Transverse colon (tissue), 4 donors: Measurements from ENCODE around the gene TRUB1. TPM values are rescaled to one million over a fixed set of nuclear protein-coding genes. Genes with fewer than 3 reads are reported as not detected.

Experiments used
- DNase-seq: peaks from one replicate; pipeline ENCODE4 v3.0.0-alpha.2; 2019
- H3K27ac ChIP-seq, 4 donors: fragments of 200-600 bp; sonication (generic); 2 replicates each; pipeline ENCODE4 v1.5.1; 2016 to 2018; ENCODE audit warnings: inconsistent platforms in 4 of 4
- H3K27me3 ChIP-seq: fragments of 200-600 bp; sonication (generic); 2 replicates; pipeline ENCODE4 v1.5.1; 2017; ENCODE audit warnings: inconsistent platforms
- H3K36me3 ChIP-seq, 4 donors: fragments of 200-600 bp; sonication (generic); 2 replicates each; pipeline ENCODE4 v1.5.1; 2017 to 2019; ENCODE audit warnings: inconsistent platforms in 4 of 4
- H3K4me1 ChIP-seq, 4 donors: fragments of 200-600 bp; sonication (generic); 2 replicates each; pipeline ENCODE4 v1.5.1; 2017 to 2020; ENCODE audit warnings: inconsistent platforms in 4 of 4
- H3K4me3 ChIP-seq, 4 donors: fragments of 200-600 bp; sonication (generic); 1 replicate in 1 of 4; 2 replicates in 3 of 4; pipeline versions ENCODE4 v1.5.1 to v1.6.1; 2017 to 2019; ENCODE audit warnings: inconsistent platforms in 4 of 4
- H3K9me3 ChIP-seq, 2 donors: fragments of 200-600 bp; sonication (generic); 2 replicates each; pipeline ENCODE4 v1.5.1; 2017 to 2019; ENCODE audit warnings: inconsistent platforms in 2 of 2
- CTCF ChIP-seq, 5 experiments: fragments of 200-600 bp in 3 of 5; fragments of 450-650 bp in 2 of 5; sonication (generic) in 3 of 5; IDR thresholded peaks; 1 replicate in 2 of 5; 2 replicates in 3 of 5; pipeline ENCODE4 v1.5.1; 2016 to 2017; ENCODE audit warnings: antibody characterized with exemption in 5 of 5, inconsistent platforms in 3 of 5, mild to moderate bottlenecking in 2 of 5, moderate library complexity in 1 of 5
- EP300 ChIP-seq: sonication (generic); formaldehyde crosslinking; IDR thresholded peaks from one replicate; pipeline ENCODE4 v1.6.1; 2017; ENCODE audit warnings: antibody characterized with exemption, low read depth
- POLR2A ChIP-seq: fragments of 450-650 bp; IDR thresholded peaks from one replicate; pipeline ENCODE4 v1.6.1; 2016; ENCODE audit warnings: antibody characterized with exemption, mild to moderate bottlenecking, moderate library complexity
- POLR2AphosphoS5 ChIP-seq, 3 donors: sonication (generic); formaldehyde crosslinking; IDR thresholded peaks; one replicate each; pipeline ENCODE4 v1.6.1; 2016; ENCODE audit warnings: antibody characterized with exemption in 3 of 3
- WGBS, 2 donors: methylation state at CpG; one replicate each; pipeline ENCODE4 v1.1.5; 2018; ENCODE audit warnings: low coverage in 1 of 2; 5-methylcytosine and 5-hydroxymethylcytosine counted together
- in situ Hi-C, 4 donors: fragments of 200-750 bp; cut with MboI; loops; one replicate each; pipeline versions ENCODE4 v1.15.0 to v1.15.1; 2017; ENCODE audit warnings: low sequenced_read_pairs in 3 of 4, low pct_ligation_motif_present in 1 of 4, low pct_unique_long_range_greater_than_20kb in 1 of 4
- intact Hi-C: fragments of 100-400 bp; cut with DNase I; formaldehyde crosslinking; loops from one replicate; pipeline ENCODE4 v1.15.1; 2023; ENCODE audit warnings: low total_unique reads
- total RNA-seq, 4 donors: library from RNA; depleted of rRNA; stranded (reverse); fragments of >200 nt; gene quantifications; one replicate each; pipeline ENCODE4 v1.1.0, GENCODE V29; 2016

TRUB1 gene
- total RNA-seq, 4 donors from 2014 or later = 14.6 to 40.0 (median 21.1) TPM

- in situ Hi-C loops (no loop called here), intact Hi-C loops (no loop called here)
- Histone ChIP-seq H3K4me1 (peaks cover 0 to 3% (median 0%) of the 10 kb centered on the region in 4 donors), H3K4me3 (no peak overlapping the region), H3K27ac (no peak overlapping the region), H3K27me3 (no peaks in the 10 kb centered on the region), H3K36me3 (peaks cover 0 to 6% (median 0%) of the 10 kb centered on the region in 4 donors), H3K9me3 (no peaks in the 10 kb centered on the region)
- no peak for DNase-seq
- TF ChIP-seq POLR2AphosphoS5 (IDR thresholded peaks at IDR 0.05) (peak in 1 of 3 donors; percentile 13), EP300 (no peak)
- WGBS, 2 donors = 43 to 61% methylated on average over 1 to 2 of the region's 2 CpGs
These were observed 24.4 kb downstream of the TRUB1 start for GRCh38 chr10:114962441-114962840.

GRCh38 chr10:114963908-114964307 is 25.9 kb downstream of the TRUB1 start:
- peaks cover 0 to 3% (median 0%) of the 10 kb centered on the region in 4 donors for H3K4me1 ChIP-seq
- TF ChIP-seq EP300 = no peak
- no peak for TF ChIP-seq CTCF (IDR thresholded peaks at IDR 0.05)
- TF ChIP-seq POLR2AphosphoS5 (IDR thresholded peaks at IDR 0.05) = no peak
- in situ Hi-C loops = no loop called here
- no peaks in the 10 kb centered on the region for H3K9me3 ChIP-seq
- intact Hi-C loops = no loop called here
- no peak for DNase-seq
- H3K27ac ChIP-seq = no peak overlapping the region
- H3K36me3 ChIP-seq = peaks cover 0 to 6% (median 0%) of the 10 kb centered on the region in 4 donors
- WGBS, 2 donors = 50 to 92% methylated on average over 1 to 4 of the region's 4 CpGs
- H3K27me3 ChIP-seq = no peaks in the 10 kb centered on the region
- no peak overlapping the region for H3K4me3 ChIP-seq

- in situ Hi-C loops = no loop called here
These were observed 29.1 kb downstream of the TRUB1 start for GRCh38 chr10:114967071-114967470.

GRCh38 chr10:114970515-114970914 is 32.5 kb downstream of the TRUB1 start:
- no peak for DNase-seq
- in situ Hi-C loops = no loop called here
- TF ChIP-seq POLR2AphosphoS5 (IDR thresholded peaks at IDR 0.05) = no peak
- intact Hi-C loops = no loop called here
- Histone ChIP-seq H3K9me3 (no peaks in the 10 kb centered on the region), H3K27me3 (no peaks in the 10 kb centered on the region), H3K4me3 (no peak overlapping the region), H3K36me3 (peaks cover 0 to 7% (median 0%) of the 10 kb centered on the region in 4 donors), H3K27ac (peak overlapping the region in 1 of 4 donors; percentile 15), H3K4me1 (peaks cover 0 to 3% (median 0%) of the 10 kb centered on the region in 4 donors)
- 61 to 73% methylated on average over 4 of the region's 4 CpGs for WGBS, 2 donors

More at GRCh38 chr10:114967071-114967470, 29.1 kb downstream of the TRUB1 start:
- intact Hi-C loops = no loop called here
- Histone ChIP-seq H3K27me3 (no peaks in the 10 kb centered on the region), H3K36me3 (peaks cover 0 to 6% (median 0%) of the 10 kb centered on the region in 4 donors), H3K4me1 (peaks cover 0 to 3% (median 0%) of the 10 kb centered on the region in 4 donors), H3K9me3 (no peaks in the 10 kb centered on the region), H3K27ac (peak overlapping the region in 1 of 4 donors; percentile 18), H3K4me3 (no peak overlapping the region)
- 63 to 70% methylated on average over 2 of the region's 2 CpGs for WGBS, 2 donors
- DNase-seq = no peak
- TF ChIP-seq POLR2A = no peak

- TF ChIP-seq CTCF (IDR thresholded peaks at IDR 0.05) (no peak), POLR2AphosphoS5 (IDR thresholded peaks at IDR 0.05) (no peak), EP300 (no peak)
- H3K9me3 ChIP-seq = no peaks in the 10 kb centered on the region
- no peaks in the 10 kb centered on the region for H3K4me1 ChIP-seq
- intact Hi-C loops (no loop called here), in situ Hi-C loops (no loop called here)
- DNase-seq = no peak
- no peaks in the 10 kb centered on the region for H3K27me3 ChIP-seq
- H3K36me3 ChIP-seq = peaks cover 0 to 7% (median 0%) of the 10 kb centered on the region in 4 donors
- H3K27ac ChIP-seq = no peak overlapping the region
- 94 to 97% methylated on average over 4 to 5 of the region's 5 CpGs for WGBS, 2 donors
- no peak overlapping the region for H3K4me3 ChIP-seq
These were observed 35.3 kb downstream of the TRUB1 start for GRCh38 chr10:114973306-114973705.

- no peak overlapping the region for H3K27ac ChIP-seq
- intact Hi-C loops (no loop called here), in situ Hi-C loops (no loop called here)
- TF ChIP-seq POLR2A (no peak), CTCF (IDR thresholded peaks at IDR 0.05) (no peak), POLR2AphosphoS5 (IDR thresholded peaks at IDR 0.05) (no peak), EP300 (no peak)
- peaks cover 0 to 7% (median 0%) of the 10 kb centered on the region in 4 donors for H3K36me3 ChIP-seq
- DNase-seq = no peak
- no peaks in the 10 kb centered on the region for H3K9me3 ChIP-seq
- H3K27me3 ChIP-seq = no peaks in the 10 kb centered on the region
- H3K4me3 ChIP-seq = no peak overlapping the region
- no peaks in the 10 kb centered on the region for H3K4me1 ChIP-seq
These were observed 36.0 kb downstream of the TRUB1 start for GRCh38 chr10:114973997-114974396.
